HG02623 (cell line): ENCODE data around the gene FCGBP.
"Not testable (repeated sequence)": the region's sequence is repeated elsewhere in the genome, so short reads cannot be mapped to it uniquely, and the experiment has no call there.

Source experiments
- ATAC-seq: cut with Tn5 transposase; IDR thresholded peaks from one replicate; pipeline ENCODE4 v1.9.1; 2021; ENCODE audit warnings: moderate library complexity; ENCODE audit not compliant: unreplicated experiment

The FCGBP gene

DNA sequence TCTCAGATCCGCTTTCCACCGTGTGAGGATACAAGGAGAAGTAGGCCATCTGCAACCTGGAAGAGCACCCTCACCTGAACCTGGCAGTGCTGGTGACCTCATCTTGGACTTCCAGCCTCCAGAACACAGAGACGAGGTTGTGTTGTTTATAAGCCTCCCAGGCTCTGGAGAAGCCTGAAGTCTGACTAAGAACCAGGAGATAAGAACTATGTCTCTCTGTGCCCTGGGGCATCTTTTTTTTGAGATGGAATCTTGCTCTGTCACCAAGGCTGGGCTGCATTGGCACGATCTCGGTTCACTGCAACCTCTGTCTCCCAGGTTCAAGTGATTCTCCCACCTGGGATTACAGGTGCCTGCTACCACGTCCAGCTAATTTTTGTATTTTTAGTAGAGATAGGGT lies 14.5 kb downstream of the FCGBP start:
- no peak for ATAC-seq

DNA sequence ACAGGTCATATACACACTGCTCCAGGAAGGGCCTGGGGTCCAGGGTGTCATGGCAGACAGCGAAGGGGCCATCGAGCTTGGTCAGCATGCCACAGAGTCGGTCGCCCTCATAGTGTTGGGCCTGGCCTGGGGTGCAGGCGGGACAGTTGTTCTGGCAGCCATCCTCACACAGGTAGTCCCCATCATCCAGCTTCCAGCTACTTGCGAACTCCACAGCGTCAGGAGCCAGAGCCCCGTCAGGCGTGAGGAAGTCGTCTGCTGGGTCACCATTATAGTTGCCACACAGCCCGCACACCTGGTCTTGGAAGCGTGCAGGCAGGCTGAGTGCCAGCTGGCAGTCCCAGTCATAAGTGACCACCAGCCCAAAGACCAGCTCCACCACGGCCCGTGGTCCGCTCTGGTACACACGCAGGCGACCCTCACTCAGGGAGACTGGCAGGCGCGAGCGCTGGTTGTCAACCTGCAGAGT lies 16.2 kb downstream of the FCGBP start:
- no peak for ATAC-seq

DNA sequence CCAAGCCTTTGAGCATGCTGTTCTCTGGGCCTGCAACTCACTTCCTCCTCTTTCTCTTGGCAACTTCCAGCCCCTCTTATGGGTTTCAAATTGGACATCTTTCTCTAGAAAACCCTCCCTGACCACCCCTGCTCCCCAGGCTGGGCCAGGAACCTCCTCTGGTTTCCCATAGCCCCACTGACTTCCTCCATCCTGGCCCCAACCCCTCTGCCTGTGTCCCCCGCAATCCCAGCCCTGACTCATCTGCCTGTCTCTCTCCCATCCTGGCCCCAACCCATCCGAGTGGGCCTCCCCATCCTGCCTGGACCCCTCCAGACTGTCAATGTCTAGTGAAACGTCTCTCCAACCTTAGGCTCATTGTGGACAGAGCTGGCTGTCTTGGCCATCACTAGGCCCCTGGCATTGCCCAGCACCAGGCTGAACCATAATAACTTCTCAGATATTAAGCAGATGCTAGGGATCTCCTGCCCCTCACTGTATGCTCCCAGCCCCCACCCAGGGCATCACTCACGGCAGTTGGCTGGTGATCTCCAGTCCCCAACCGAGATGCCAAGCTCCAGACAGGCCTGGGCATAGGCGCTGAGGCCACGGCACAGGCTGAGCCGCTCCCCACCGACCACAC lies 16.8 kb downstream of the FCGBP start:
- ATAC-seq = no peak

DNA sequence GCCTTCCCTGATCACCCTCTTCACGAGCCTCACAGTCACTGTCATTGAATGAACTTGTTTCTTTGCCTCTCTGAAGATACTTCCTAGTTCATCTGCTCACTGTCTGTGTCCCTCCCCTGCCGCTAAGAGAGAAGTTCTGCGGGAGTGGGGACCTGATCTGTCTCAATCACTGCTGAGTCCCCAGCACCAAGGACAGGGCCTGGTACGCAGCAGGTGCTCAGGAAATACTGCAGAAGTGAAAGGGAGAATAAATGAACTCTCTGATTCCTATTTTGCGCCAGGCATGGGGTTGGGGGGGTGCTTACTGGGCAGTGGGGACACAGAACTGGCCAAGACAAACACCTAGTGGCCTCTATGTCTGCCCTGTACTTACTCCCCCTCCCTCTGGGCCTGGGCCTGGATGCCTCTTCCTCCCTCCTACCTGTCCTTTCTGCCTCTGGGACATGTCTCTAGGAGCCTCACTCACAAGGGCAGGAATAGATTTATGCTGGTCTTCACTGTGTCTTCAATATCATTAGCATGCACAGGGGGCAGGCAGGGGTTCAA lies 17.5 kb downstream of the FCGBP start:
- ATAC-seq = no peak

DNA sequence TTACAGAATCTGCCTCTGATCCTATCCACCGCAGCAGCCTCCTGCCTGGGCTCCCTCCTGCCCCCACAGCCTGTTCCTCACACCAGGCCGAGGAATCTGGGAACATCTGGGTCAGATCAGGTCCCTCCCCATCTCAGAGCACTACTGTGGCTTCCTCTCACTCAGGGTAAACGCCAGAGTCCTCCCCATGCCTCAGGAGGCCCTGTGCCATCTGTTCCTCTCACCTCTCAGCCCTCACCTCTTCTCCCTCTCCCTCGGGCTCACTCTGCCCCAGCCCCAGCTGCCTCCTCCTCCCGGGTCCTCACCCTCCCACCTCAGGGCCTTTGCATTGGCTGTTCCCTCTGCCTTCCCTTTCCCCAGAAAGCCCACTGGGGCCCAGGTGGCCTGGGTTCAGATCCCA lies 18.2 kb downstream of the FCGBP start:
- no peak for ATAC-seq

DNA sequence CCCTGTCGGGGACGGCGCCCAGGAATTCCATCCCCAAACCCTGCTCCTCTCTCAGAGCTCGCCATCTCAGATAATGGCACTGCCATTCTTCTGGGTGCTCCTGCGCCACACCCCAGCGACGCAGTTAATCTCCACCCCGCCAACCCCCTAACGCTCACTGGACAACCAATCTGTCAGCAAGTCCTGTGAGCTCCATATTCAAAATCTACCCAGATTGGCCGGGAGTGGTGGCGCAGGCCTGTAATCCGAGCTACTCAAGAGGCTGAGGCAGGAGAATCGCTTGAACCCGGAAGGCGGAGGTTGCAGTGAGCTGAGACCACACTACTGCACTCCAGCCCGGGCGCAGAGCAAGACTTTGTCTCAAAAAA lies 18.6 kb downstream of the FCGBP start:
- no peak for ATAC-seq

DNA sequence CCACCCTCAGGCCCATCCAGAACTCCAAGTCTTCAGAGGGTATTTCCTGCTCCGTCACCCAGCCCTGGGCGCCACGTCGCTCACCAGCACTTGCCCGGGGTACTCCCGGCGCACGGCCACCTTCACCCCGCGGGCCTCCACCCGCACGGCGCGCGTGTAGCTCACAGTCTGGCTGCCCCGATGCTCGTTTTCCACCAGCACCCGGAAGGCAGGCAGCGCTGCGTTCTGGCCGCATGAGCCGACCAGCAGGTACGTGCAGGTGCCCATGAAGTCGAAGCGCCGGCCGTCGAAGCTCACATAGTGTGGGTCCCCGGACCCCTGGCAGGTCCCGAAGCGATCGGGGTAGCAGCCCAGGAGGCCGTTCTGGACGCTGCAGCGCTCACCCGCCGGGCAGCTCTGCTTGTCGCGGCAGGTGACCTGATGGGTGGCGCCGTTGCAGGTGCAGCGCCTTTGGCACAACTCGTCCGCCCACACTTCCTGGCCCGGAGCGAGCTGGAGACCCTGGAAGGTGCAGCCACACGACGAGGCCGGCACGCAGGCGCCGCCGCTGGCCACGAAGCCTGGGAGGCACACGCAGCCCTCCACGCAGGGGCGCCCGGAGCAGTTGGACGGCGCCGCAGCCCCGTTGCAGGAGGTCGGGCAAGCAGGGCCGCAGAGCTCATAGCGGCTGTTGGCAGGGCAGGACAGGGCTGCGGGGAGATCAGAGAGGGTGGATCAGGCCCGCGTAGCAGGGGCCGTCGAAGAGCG lies 19.2 kb downstream of the FCGBP start:
- ATAC-seq = no peak

DNA sequence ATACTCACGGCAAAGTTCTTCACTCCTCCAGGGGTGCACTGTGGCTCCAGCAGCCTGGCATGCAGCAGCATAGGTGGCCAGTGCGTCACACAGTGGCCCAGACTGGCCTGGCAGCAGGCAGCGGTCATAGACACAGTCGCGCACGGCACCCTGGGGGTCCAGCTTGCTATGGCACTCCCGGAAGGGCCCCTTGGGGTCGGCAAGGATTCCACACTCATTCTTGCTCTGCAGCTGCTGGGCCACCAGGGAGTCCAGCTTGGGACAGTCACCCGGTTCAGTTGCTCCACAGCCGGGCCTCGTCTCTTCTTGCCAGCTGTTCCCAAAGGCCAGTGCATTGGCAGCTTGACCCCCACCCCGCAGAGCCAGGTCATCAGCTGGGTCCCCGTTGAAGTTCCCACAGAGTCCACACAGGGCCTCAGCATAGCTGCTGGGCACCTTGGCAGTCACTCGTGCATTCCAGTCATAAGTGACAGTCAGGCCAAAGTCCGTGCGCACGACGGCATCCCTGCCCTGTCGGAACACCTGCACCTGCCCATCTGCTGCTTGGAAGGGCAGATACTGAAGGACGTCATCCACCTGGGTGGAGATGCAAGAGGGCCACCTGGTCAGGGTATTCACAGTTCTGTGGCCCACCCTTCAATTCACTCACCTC lies 20.6 kb downstream of the FCGBP start:
- ATAC-seq = no peak

DNA sequence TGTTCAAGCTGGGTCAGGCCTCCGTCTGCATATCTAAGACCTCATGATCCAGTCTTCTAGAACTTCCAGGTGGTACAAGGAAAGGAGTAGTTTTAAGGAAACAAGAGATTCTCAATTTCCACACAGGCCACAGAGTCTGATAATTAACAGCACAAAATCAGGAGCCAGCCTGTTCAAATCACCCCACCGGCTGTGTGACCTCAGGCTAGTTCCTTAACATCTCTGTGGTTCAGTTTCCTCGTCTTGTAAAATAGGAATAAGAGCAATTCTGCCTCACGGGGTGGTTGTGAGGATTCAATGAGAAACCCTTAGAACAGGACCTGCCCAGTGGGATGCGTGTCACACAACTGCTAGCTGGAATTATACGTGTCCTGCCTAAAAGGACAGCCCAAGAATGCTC lies 25.6 kb downstream of the FCGBP start:
- ATAC-seq = no peak

DNA sequence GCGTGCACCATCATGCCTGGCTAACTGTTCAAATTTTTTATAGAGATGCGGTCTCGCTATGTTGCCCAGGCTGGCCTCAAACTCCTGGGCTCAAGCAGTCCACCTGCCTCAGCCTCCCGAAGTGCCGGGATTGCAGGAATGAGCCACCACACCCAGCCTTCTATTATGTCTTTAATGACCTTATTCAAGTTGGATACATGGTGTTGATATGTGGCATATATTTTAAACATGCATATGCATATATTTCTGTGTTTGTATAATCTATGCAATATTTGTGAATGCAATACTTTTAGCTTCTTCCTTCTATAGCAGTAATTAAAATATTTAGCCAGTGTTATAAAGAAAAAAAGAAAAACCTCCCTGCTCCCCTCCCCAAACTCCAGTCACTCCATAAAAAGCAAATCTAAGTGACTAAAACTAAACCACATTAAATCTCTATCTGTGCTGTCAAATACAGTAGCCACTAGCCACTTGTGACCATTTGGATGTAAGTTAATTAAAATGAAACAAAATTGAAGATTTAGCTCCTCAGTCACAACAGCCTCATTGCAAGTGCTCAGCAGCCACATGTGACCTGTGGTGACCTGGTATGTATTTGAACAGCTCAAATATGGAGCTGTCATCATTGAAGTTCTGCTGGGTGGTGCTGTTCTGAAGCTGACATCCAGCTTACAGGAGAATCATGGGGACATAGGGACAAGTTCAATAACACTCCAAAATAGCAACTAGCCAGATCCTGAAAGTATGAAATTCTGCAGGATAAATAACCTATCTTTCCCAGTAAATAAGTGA lies 27.4 kb downstream of the FCGBP start:
- ATAC-seq = no peak

DNA sequence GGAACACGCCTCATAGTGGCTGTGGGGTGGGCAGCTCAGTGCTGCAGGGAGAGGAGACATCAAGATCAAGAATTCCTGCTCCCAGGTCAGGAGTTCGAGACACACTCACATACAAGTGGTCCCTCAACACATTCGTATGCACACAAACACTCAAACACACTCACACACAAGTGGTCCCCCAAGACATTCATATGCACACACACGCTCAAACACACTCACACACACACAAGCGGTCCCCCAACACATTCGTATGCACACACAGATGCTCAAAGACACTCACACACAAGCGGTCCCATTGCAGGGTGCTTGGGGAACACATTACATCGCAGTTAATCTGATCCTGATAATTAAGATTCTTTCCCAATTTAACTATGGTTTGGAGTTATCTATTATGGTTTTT lies 28.2 kb downstream of the FCGBP start:
- no peak for ATAC-seq

DNA sequence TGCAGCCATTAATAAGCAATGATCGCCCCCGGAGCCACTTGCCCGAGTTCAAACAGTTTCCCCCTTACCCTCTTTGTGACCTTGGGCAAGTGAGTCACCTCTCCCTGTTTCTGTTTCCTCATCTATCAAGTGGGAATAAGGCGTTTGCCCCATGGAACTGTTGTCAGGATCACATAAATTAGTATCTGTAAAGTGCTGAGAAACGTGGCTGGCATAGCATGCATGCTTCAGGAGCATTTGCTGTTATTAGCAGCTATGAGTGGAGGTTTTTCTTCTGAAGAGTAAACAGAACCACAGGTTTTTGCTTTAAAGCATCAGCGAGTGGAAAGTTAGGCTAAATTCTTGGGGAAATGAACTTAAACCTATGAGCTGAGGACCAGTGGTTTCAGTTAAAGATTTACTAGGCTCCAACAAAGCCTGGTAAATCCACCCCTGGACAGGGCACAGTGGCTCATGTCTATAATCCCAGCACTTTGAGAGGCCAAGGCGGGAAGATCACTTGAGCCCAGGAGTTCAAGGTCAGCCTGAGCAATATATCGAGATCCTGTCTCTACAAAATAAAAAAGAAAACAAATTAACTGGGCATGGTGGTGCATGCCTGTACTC lies 30.8 kb downstream of the FCGBP start:
- not testable (repeated sequence) for ATAC-seq

DNA sequence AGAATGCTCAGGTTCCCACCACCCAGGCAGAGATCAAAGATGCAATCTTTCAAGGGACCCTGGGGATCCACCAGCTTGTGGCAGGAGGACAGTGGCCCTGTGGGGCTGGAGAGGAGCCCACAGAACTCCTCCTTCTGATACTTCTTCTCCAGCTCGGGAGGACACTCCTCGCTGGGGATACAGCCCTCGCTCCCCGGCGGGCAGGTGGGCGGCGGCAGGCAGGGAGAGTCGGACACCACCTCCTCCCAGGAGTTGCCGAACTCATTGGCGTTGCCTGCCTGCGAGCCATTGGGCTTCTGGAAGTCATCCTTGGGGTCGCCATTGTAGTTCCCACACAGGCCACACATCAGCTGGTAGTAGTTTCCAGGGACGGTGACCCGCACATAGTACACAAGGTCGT lies 32.1 kb downstream of the FCGBP start:
- not testable (repeated sequence) for ATAC-seq

DNA sequence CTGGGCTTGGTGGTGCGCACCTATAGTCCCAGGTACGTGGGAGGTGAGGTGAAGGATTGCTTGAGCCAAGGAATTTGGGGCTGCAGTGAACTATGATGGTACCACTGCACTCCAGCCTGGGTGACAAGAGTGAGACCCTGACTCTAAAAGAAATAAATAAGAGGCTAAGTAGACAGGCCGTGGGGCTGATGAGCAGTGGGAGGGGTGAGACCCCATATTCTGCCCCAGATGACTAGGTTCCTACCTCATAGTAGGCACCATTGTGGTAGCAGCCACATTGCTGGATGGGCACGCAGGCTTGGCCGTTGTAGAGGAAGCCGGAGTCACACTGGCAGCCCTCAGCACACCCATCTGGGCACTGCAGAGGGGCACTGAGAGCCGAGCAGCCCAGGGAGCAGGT lies 32.8 kb downstream of the FCGBP start:
- ATAC-seq = not testable (repeated sequence)

DNA sequence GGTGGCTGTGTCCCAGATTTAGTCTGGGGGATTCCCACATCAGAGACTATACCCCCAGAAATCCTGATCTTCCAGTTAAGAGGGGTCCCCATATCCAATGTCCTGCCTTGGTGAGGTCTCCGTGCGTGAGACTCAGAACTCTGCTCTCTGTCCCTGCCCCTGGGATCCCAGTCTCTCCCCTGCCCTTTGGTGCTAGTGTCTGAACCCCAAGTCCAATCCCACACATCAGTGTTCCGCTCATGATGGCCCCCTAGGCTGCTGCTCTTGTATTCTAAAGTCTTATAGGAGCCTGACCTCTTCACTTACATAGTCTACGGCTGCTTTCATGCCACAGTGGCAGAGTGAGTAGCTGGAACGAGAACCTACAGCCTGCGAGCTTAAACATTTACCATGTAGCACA lies 35.6 kb downstream of the FCGBP start:
- not testable (repeated sequence) for ATAC-seq

DNA sequence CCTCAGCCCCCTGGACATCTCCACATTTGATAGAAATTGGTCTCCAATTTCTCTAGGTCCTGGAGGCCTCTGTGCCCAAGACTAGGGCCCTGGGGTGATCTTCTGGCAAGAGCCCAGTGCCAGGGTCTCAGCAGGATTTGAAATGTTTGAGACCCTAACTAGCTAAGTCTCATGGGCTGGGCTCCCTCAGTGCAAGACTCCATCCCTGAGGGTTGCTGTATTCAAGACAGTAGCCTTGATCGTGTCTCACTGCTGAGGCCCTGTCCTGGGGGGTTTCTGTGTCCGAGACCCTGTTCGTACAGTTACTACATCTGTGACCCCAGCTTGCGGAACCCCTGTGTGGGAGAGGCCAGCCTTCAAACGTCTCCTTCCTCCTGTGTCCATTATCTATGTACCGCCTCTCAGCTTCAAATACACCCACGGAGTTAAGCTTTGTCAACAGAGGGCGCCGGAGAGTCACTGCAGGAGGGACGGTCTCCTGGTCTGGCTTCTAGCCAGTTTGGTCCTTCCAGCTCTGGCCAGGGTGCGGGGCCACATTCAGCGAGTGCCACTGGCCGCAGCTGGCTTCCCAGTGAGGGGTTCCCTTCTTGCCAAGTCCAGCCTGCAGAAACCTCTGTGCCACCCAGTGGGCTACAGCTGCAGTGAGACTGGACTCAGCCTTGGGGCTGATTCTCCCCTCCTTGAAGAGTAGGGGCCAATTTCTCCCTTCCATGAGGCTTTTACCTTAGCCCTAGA lies 36.8 kb downstream of the FCGBP start:
- ATAC-seq = not testable (repeated sequence)

DNA sequence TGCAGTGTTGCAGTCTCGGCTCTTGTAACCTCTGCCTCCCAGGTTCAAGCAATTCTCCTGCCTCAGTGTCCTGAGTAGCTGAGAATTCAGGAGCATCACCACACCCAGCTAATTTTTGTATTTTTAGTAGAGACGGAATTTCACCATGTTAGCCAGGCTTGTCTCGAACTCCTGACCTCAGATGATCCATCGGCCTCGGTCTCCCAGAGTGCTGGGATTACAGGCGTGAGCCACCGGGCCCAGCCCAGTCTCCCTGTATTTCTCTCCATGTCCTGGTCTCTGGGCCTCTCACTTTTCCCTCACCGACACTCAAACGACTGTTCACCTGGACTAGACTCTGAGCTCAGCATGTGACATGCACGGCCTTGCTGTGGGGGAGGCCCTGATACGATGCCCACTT lies 39.3 kb downstream of the FCGBP start:
- not testable (repeated sequence) for ATAC-seq

DNA sequence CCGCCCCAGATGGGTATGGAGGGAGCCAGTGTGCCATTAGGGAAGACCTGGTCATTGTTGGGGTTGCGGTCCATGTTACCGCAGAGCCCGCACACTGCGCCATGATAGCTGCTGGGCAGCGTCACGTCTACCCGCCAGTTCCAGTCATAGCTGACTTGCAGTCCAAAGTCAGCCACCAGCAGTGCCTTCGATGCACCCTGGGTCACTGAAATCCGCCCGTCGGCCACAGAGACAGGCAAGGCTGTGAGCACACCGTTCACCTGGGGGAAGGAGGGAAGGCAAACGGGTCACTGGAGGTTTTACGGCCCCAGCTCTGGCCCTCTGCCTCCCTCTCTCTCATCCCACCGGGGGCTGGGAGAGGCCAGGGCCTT lies 40.2 kb downstream of the FCGBP start:
- ATAC-seq = not testable (repeated sequence)

DNA sequence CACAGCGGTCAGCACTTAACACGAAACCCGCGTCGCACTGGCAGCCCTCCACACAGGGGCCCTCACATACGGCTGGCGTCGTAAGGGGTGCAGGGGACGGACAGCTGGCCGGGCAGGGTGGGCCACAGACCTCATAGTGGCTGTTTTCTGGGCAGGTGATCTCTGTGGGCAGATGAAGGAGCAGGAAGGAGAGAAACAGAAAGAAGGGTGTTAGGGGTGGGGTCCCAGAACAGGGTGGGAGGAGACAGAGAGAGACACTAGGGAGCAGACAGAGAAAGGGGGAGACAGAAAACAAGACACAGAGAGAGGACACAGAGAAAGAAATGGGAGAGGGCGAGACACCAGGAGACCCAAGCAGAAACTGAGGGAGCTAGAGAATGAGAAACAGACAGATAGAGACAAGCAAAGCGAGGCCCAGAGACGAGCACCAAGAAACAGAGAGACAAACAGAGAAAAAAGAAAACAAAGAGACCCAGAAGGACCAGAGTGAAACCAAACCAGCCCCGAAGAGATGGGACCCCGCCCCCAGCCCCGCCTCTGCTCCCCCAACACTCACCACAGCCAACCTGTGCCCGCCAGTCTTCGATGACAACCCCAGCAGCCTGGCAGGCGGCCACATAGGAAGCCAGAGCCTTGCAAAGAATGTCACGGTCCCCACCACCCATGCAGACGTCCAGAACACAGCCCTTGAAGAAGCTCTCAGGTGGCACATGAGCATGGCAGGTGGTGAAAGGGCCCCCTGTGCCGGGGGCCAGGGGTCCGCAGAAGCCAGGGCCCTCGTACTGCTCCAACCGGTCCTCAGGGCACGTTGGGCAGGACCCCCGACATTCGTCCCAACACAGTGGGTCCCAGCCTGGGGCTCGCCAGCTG lies 40.8 kb downstream of the FCGBP start:
- ATAC-seq = not testable (repeated sequence)
